AG09319 (cell line): ENCODE results near the gene SLIT3.
A peak's percentile ranks its signal among the peaks of the same experiment; 100 is the strongest.

Experiments used
- DNase-seq: peaks from one replicate; pipeline ENCODE4 v3.0.0-alpha.2; 2010; ENCODE audit warnings: low read depth; ENCODE audit errors: extremely low read depth
- TF ChIP-seq, protein P1 (sequence below): IDR thresholded peaks from 2 replicates; pipeline ENCODE4 v1.5.1; 2011; ENCODE audit warnings: low read depth, mild to moderate bottlenecking, inconsistent platforms, low read length, moderate library complexity

SLIT3 gene

DNA sequence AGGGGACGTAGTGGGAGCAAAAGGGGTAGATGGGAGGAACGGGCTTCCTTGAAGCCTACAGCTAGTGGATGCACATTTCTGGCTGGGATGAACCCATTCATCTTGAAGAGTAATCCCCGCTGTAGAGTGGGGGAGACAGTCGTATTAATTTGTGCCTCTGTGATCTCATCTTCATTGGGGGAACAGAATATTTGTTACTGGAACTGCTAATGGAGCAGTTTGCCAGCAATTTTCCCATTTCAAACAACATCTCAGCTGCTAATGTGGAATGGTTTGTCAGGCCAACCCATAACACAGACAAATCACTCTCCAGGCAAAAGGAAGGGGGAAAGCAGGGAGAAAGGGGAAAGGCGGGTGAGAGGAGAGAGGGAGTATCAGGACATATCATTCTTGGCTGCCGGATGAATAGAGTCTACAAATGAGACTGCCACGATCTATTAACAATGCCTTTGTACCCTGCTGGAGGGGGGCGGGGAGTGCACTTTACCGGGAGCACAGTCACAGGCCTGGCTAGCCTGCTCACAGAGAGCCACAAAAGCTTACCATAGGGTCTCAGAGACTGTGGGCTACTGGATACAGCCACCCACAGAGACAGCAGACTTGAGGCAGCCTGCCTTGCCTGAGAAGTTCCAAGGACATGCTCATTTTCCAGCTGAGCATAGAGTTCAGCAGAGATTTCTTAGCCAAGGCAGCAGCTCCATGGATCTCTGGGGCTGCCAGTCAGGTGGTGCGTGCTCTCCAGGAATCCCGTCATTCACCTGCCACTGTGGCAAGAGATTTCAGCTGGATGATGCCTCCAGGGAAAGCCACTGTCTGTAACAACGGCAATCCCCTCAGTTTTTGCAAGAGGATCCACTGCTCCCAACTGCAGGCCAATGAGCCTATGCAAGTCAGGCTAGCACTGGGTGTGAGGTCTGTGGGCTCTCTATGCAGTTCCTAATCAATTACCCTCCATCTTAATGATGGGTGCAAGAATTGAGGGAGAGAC is 504.1 kb downstream of the SLIT3 start:
- TF ChIP-seq, protein P1, sequence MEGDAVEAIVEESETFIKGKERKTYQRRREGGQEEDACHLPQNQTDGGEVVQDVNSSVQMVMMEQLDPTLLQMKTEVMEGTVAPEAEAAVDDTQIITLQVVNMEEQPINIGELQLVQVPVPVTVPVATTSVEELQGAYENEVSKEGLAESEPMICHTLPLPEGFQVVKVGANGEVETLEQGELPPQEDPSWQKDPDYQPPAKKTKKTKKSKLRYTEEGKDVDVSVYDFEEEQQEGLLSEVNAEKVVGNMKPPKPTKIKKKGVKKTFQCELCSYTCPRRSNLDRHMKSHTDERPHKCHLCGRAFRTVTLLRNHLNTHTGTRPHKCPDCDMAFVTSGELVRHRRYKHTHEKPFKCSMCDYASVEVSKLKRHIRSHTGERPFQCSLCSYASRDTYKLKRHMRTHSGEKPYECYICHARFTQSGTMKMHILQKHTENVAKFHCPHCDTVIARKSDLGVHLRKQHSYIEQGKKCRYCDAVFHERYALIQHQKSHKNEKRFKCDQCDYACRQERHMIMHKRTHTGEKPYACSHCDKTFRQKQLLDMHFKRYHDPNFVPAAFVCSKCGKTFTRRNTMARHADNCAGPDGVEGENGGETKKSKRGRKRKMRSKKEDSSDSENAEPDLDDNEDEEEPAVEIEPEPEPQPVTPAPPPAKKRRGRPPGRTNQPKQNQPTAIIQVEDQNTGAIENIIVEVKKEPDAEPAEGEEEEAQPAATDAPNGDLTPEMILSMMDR, result no peak
- DNase-seq, result no peak

DNA sequence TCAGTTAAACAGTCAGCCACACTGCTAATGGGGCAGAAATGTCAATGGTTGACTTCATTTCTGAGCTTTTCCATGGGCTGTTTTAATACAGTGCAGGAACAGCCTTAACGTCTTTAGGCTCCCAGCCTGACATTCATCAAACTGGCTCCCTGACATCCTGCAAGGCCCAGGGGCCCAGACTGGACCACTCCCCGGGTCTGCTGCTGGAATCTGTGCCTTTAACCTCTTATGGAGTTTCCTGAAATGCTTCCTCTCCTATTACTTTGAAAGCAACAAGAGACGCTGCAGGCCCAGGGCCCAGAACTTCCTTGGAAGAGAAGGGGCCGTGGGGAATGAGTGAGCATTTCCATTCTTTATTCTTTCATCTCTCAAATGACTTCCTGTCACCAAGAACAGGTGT is 504.9 kb downstream of the SLIT3 start:
- TF ChIP-seq, protein P1, result no peak
- no peak for DNase-seq

DNA sequence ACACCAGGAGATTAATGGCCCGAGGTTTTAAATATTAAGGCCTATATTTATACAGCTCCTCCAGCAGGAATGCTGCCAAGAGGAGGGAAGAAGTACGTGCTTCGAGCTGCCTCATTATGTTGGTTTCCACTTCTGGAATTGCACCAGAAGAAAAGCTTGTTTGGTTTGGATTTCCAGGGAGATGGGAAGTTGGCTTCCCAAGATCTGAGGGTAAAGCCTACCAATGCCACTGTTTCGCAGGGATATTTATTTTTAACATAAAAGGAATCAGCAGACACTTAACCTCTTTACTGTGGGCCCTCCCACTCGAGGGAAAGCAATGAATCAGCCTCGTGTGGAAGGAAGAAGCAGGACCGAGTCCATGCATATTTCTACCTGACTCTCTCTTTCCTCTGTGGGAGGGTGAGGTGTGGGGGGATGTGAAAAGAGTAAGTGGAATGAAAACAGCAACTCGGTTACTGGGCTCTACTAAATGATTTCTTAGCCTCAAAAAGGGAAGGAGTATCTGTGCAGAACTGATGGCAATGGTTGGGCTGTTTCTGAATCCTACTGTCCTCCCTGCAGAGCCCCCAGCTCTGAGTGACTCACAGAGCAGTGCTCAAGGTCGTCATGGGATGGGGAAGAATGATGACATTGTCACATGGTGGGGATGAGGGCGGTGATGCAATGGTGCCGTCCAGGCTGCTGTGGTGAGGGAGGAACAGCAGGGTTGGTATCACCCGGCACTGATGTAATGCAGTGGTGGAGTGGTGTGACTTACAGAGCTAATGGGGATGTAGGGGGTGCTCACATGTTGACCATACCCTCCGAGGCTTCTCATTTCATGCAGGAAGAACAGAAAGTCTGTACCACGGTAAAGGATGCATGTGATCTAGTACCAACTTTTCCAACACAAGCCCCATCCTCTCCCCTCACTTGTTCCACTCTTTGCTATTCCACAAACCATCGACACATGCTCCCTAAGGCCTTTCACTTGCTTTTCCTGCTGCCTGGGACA is 506.8 kb downstream of the SLIT3 start:
- DNase-seq, result peak; percentile 20
- TF ChIP-seq, protein P1, result no peak

DNA sequence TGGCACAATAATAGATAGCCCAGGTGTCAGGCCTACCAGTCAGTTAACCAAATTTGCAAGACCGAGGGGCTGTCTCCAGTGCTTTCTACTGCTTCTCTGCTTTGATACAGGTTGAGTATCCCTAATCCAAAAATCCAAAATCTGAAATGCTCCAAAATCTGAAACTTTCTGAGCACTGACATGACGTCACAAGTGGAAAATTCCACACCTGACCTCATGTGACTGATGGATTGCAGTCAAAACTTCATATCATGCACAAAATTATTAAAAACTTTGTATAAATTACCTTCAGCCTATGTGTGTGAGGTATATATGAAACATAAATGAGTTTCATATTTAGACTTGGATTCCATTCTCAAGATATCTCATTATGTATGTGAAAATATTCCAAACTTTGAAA is 508.3 kb downstream of the SLIT3 start:
- TF ChIP-seq, protein P1, result no peak
- no peak for DNase-seq

DNA sequence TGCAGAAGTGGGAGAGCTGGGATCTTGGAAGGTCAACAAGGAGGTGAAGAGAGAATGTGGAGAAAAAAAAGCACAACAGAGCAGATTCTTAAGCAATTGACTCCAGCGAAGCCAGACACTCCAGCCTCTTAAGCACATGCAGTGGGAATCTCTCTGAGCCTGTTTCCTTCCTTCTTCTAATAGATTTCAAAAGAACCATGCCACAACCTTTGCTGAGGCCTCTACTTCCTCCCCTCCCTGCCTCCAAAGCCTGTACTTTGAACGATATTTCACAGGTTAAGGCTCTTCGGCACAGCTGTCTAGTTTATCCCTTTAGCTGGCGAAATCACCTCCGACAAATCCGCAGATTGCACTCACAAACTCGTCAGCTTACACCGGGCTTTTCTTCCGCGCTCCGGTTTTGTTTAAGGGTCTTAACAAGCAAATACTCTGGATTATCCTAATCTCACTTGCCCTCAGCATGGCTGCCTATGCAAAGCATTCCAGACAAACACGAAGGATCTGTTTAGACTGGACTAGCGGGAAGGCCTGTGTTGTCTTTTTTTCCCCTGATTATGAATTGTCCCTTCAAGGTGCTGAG is 510.2 kb downstream of the SLIT3 start:
- TF ChIP-seq, protein P1, result no peak
- DNase-seq, result no peak

DNA sequence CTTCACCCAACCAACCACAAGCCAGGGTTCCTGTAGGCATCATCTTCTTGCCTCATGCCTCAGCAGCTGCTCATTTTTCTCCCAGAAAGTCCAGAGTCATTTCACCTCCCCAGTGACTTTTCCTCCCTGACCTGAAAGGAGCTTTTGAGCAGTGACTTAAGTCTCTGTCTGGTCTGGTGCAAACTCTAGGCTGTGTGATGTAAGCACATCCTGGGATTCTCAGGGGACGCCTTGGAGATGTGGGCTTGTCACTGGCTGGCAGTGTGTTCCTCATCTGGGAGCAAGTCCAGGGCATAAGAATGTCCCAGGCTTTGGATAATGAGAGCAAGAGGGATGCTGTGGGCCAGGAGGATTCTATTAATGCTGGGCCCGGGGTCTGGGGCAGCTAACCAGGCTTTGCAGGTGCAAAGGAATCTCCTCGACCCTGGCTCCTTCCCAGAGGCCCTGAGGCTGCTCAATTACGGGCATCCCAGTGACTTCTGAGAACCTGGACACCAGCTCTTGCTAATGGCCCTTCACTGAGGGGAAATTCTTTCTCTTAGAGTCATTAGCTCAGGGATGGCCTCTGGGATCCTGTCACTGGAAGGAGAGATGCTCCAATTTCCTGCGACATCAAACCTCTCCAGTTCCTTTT is 510.8 kb downstream of the SLIT3 start:
- TF ChIP-seq, protein P1, result no peak
- DNase-seq, result no peak
